CD14-positive monocyte (primary cell): ENCODE measurements around the gene HBA1. TPM values are rescaled to one million over a fixed set of nuclear protein-coding genes. Genes with fewer than 3 reads are reported as not detected.
"Not testable (repeated sequence)": the region's sequence is repeated elsewhere in the genome, so short reads cannot be mapped to it uniquely, and the experiment has no call there.

Source experiments
- DNase-seq, 3 donors: peaks; one replicate each; pipeline ENCODE4 v3.0.0-alpha.2; 2011 to 2022
- H2AFZ ChIP-seq: 2 replicates; pipeline ENCODE4 v1.6.0; 2012; ENCODE audit warnings: mild to moderate bottlenecking, low read depth, low read length, inconsistent platforms; ENCODE audit not compliant: insufficient read depth, poor library complexity, severe bottlenecking
- H3K27ac ChIP-seq, 2 donors: 1 replicate in 1 of 2; 2 replicates in 1 of 2; pipeline ENCODE4 v1.5.1; 2012 to 2013; ENCODE audit warnings: low read length in 2 of 2, control low read depth in 1 of 2, inconsistent platforms in 1 of 2, low read depth in 1 of 2, mild to moderate bottlenecking in 1 of 2
- H3K27me3 ChIP-seq, 2 donors: one replicate each; pipeline versions ENCODE4 v1.6.0 to v1.6.1; 2011 to 2013; ENCODE audit warnings: low read length in 2 of 2; ENCODE audit not compliant: control insufficient read depth in 2 of 2, insufficient read depth in 2 of 2
- H3K36me3 ChIP-seq, 2 donors: replicated peaks in 1 of 2; 1 replicate in 1 of 2; 2 replicates in 1 of 2; pipeline versions ENCODE4 v1.5.1 to v1.6.1; 2012 to 2013; ENCODE audit warnings: low read length in 2 of 2, control low read depth in 1 of 2, inconsistent platforms in 1 of 2, mild to moderate bottlenecking in 1 of 2; ENCODE audit not compliant: insufficient read depth in 2 of 2, control insufficient read depth in 1 of 2
- H3K4me1 ChIP-seq, 2 donors: 1 replicate in 1 of 2; 2 replicates in 1 of 2; pipeline versions ENCODE4 v1.5.1 to v1.6.1; 2012 to 2013; ENCODE audit warnings: low read length in 2 of 2, control low read depth in 1 of 2, inconsistent platforms in 1 of 2, mild to moderate bottlenecking in 1 of 2, moderate library complexity in 1 of 2; ENCODE audit not compliant: insufficient read depth in 2 of 2, control insufficient read depth in 1 of 2
- H3K4me2 ChIP-seq: replicated peaks from 2 replicates; pipeline ENCODE3; 2012; ENCODE audit warnings: low read length, moderate library complexity, mild to moderate bottlenecking; ENCODE audit not compliant: poor library complexity, severe bottlenecking; ENCODE audit errors: extremely low read depth
- H3K4me3 ChIP-seq, 3 experiments: fragments of 200-600 bp in 1 of 3; sonication (generic) in 1 of 3; replicated peaks in 1 of 3; 1 replicate in 2 of 3; 2 replicates in 1 of 3; pipeline ENCODE4 v1.5.1; 2011 to 2013; ENCODE audit warnings: low read length in 3 of 3, mild to moderate bottlenecking in 3 of 3, control low read depth in 2 of 3, low read depth in 2 of 3, inconsistent platforms in 1 of 3, moderate library complexity in 1 of 3
- H3K79me2 ChIP-seq: 2 replicates; pipeline ENCODE4 v1.6.0; 2012; ENCODE audit warnings: mild to moderate bottlenecking, control low read depth, inconsistent platforms, low read length, moderate library complexity; ENCODE audit not compliant: insufficient read depth
- H3K9ac ChIP-seq: 2 replicates; pipeline ENCODE4 v1.6.0; 2017; ENCODE audit warnings: low read length, mild to moderate bottlenecking; ENCODE audit not compliant: insufficient read depth, poor library complexity, severe bottlenecking
- H3K9me3 ChIP-seq, 2 donors: replicated peaks in 1 of 2; 1 replicate in 1 of 2; 2 replicates in 1 of 2; pipeline versions ENCODE4 v1.5.1 to v1.6.1; 2012 to 2013; ENCODE audit warnings: low read length in 2 of 2, control low read depth in 1 of 2; ENCODE audit not compliant: control insufficient read depth in 1 of 2, insufficient read depth in 1 of 2
- H4K20me1 ChIP-seq: 2 replicates; pipeline ENCODE4 v1.6.0; 2012; ENCODE audit warnings: mild to moderate bottlenecking, low read length, control low read depth, moderate library complexity; ENCODE audit not compliant: insufficient read depth
- H3K27ac Mint-ChIP-seq, 7 donors: one replicate each; pipeline ENCODE4 v1.8.0; 2020; ENCODE audit warnings: mild to moderate bottlenecking in 7 of 7, mixed read lengths in 7 of 7, moderate library complexity in 6 of 7, inconsistent platforms in 2 of 7
- H3K27me3 Mint-ChIP-seq, 3 donors: one replicate each; pipeline ENCODE4 v1.8.0; 2021 to 2022; ENCODE audit warnings: low read depth in 3 of 3, mild to moderate bottlenecking in 3 of 3, mixed read lengths in 3 of 3, moderate library complexity in 3 of 3, inconsistent platforms in 1 of 3
- H3K36me3 Mint-ChIP-seq, 2 donors: one replicate each; pipeline ENCODE4 v1.8.0; 2020; ENCODE audit warnings: mixed read lengths in 2 of 2, inconsistent platforms in 1 of 2, mild to moderate bottlenecking in 1 of 2
- H3K4me1 Mint-ChIP-seq: one replicate; pipeline ENCODE4 v1.8.0; 2020; ENCODE audit warnings: mild to moderate bottlenecking, mixed read lengths
- H3K4me3 Mint-ChIP-seq, 2 donors: one replicate each; pipeline ENCODE4 v1.8.0; 2020; ENCODE audit warnings: mild to moderate bottlenecking in 2 of 2, mixed read lengths in 2 of 2, moderate library complexity in 1 of 2
- H3K9me3 Mint-ChIP-seq, 7 donors: one replicate each; pipeline ENCODE4 v1.8.0; 2020 to 2022; ENCODE audit warnings: mixed read lengths in 7 of 7, mild to moderate bottlenecking in 6 of 7, moderate library complexity in 6 of 7, inconsistent platforms in 2 of 7
- WGBS: methylation state at CpG from one replicate; pipeline ENCODE4 v1.1.5; 2013; ENCODE audit warnings: missing lambda C conversion rate; ENCODE audit not compliant: insufficient coverage; 5-methylcytosine and 5-hydroxymethylcytosine counted together
- intact Hi-C, 2 donors: fragments of 100-400 bp; cut with micrococcal nuclease; formaldehyde crosslinking; loops; one replicate each; pipeline versions ENCODE4 v1.15.0 to v1.15.1; 2023
- polyA plus RNA-seq, 3 donors: library from polyadenylated mRNA; depleted of rRNA in 1 of 3; unstranded in 2 of 3; stranded (reverse) in 1 of 3; fragments of 300-500 nt in 2 of 3; fragments of >200 nt in 1 of 3; fragmentation: Illumina TruSeq in 2 of 3; gene quantifications; 1 replicate in 2 of 3; 2 replicates in 1 of 3; pipeline ENCODE4 v1.2.3, GENCODE V29; 2012 to 2021

The HBA1 gene
- polyA plus RNA-seq, 3 donors = 0.31 to 23.8 (median 22.9) TPM

GRCh38 chr16:163696-164095 is 12.8 kb upstream of the HBA1 start:
- H3K27ac ChIP-seq, H3K4me2 ChIP-seq, H3K4me3 Mint-ChIP-seq, H2AFZ ChIP-seq, H3K4me1 Mint-ChIP-seq, H4K20me1 ChIP-seq, H3K4me3 ChIP-seq, H3K36me3 Mint-ChIP-seq, intact Hi-C loops, H3K79me2 ChIP-seq, H3K9ac ChIP-seq, H3K27ac Mint-ChIP-seq, H3K36me3 ChIP-seq, DNase-seq: not testable (repeated sequence)
- WGBS = no CpG with 5 or more reads among the region's 3 CpGs
- peaks cover 29 to 49% of the 10 kb centered on the region in 2 donors for H3K27me3 ChIP-seq
- H3K4me1 ChIP-seq = peaks cover 8 to 16% of the 10 kb centered on the region in 2 donors
- Mint-ChIP-seq H3K9me3 (peaks cover 0 to 11% (median 6%) of the 10 kb centered on the region in 7 donors), H3K27me3 (peaks cover 59 to 74% (median 63%) of the 10 kb centered on the region in 3 donors)
- peaks cover 0 to 21% of the 10 kb centered on the region in 2 donors for H3K9me3 ChIP-seq

GRCh38 chr16:164134-164823 is 12.2 kb upstream of the HBA1 start:
- H3K4me3 Mint-ChIP-seq, H3K36me3 ChIP-seq, H3K79me2 ChIP-seq, H2AFZ ChIP-seq, DNase-seq, H4K20me1 ChIP-seq, intact Hi-C loops, H3K4me2 ChIP-seq, H3K27ac ChIP-seq, H3K36me3 Mint-ChIP-seq, H3K4me3 ChIP-seq, H3K27ac Mint-ChIP-seq, H3K4me1 Mint-ChIP-seq, H3K9ac ChIP-seq: not testable (repeated sequence)
- no CpG with 5 or more reads among the region's 80 CpGs for WGBS
- Histone ChIP-seq H3K9me3 (peaks cover 0 to 21% of the 10 kb centered on the region in 2 donors), H3K27me3 (peaks cover 33 to 55% of the 10 kb centered on the region in 2 donors), H3K4me1 (peaks cover 8 to 16% of the 10 kb centered on the region in 2 donors)
- peaks cover 0 to 11% (median 6%) of the 10 kb centered on the region in 7 donors for H3K9me3 Mint-ChIP-seq
- peaks cover 60 to 76% (median 67%) of the 10 kb centered on the region in 3 donors for H3K27me3 Mint-ChIP-seq
